Stimulated activated CD8-positive, alpha-beta memory T cell treated with anti-CD3 and anti-CD28 coated beads, Interleukin-12 subunit alpha, Interleukin-12 subunit beta, amount 100 ng/mL, for 1 hour (primary cell): ENCODE data around the gene KCNIP1.

Experiments
- DNase-seq: peaks from one replicate; pipeline ENCODE4 v3.0.0-alpha.2; 2020; ENCODE audit warnings: low read depth

Gene KCNIP1

DNA sequence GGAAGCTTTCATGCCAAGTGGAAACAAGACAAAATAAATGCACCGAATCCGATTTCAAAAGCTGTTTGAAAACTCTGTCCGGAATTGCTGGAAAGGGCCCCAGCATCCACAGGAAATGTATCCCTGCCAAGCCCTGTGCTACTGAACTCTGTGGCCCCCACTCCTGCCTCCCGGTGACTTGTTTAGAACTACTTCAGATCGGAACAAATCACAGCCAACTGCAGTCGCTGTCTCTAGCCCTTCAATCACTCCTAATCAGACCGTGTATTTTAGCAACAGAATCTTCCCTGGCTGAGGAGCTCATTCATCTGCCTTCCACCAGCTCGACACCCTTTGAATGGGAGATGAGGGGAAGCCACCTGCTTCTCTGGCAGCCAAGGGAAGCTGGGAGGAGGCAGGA, 94.1 kb downstream of the KCNIP1 start:
- DNase-seq: no peak

DNA sequence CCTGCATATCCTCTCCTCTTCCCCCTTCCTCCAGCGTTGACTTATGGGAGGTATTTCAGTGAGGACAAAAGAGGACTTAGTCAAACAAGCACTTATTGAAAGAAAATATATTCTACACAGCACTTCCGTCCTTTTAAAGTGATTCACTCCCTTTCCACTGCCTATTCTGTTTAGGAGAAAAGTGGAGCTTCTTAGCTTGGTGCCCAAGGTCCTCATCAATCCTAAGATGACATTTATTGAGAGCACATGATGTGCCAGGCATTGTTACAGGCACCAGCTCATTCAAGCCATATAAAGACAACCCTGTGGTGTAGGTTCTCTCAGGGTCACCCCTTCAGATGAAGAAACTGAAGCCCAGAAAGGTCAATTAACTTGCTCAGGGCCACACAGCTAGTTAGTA, 95.9 kb downstream of the KCNIP1 start:
- no peak for DNase-seq

DNA sequence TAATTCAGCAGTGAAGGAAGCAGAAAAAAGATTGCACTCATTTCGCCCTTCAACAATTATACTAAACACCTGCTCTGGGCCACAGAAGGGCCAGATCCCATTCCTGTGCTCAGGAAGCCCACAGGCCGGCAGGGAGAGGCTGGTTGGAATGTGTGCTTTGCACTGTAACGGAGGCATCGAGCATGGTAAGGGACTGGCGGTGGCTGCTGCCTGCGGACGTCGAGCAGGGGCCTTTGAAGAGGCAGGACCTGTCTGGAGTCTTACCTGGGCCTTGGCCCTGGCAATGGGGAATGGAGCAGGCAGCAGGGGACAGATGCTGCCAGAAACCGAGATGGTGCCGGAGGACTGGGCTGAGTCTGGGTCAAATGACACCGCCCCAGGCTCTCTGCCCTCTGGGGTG, 97.8 kb downstream of the KCNIP1 start:
- no peak for DNase-seq

DNA sequence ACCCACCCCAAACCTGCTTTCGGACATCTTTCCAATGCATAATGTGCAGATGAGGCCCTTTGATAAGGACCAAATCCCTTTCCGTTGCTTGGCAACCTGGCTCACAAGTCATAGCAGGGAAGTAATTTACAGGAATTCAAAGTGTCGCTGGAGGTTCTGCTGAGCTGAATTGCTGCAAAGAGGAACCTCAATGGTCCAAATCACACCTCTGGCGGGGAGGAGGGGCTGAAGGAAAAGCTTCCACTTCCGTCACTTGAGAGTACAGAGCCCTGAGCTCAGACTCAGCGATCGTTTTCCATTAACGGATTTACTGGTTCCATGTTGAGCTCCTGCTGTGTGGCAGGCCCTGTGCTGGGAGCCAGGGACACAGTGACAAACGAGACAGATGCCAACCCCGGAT, 99.3 kb downstream of the KCNIP1 start:
- no peak for DNase-seq

DNA sequence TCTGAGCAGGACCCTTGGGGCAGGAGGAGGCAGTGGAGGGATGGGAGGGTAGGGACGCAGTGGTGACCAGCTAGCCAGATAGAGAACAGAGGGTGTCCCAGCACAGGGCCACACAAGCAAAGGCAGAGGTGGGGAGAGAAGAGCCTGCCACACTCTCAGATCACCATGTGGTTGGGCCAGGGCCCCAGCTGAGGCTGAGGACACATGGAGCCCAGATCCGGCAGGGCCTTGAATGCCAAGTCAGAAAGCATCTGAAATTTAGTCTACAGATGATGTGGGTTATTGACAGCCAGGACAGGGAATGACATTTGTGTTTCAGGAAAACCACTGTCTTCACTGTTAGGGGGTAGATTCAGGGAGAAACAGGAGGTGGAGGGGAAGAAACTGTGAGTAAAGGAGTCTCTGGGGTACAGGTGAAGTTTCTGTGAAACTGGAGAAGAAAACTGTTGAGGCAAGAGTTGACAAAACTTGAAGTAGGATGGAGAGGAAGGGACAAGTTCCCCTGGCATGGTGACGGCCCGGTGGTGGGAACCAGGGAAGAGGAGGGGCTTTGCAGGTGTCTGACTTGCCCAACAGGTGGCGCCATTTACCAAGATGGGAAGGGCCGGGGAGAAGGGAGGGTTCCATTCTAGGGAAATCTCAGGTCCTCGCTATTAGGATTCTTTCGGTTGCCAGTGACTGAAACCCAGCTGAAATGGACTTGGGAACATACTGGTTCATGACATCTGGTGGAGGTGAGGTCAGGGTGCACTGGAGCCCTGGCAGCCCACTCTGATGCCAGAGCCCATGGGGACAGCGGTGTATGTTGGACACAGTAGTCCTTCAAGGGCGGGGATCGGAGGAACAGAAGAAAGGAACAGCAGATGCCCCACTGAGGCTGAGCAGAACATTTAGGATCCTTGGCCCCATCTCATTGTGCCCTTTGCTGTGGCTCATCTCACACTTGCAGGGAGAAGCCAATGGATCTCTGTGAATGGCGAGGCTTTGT, 100.1 kb downstream of the KCNIP1 start:
- DNase-seq: no peak

DNA sequence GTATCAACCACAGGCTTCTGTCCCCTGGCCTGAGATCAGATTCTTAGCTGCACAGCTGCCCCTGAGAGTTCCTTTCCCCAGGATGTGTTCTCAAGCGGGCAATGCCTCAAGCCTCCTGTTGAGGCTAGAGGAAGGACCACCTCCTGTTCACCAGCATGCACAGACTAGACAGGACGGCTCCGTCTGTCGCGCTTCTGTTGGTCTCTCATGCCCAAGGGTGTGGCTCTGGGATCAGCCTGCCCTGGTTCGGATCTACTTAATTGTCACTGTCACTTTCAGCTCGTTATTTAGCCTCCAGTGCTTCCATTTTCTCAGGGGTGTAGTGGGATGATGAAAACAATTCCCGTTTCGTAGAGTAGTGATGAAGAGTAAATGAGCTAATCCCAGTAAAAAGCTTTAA, 103.1 kb downstream of the KCNIP1 start:
- no peak for DNase-seq

DNA sequence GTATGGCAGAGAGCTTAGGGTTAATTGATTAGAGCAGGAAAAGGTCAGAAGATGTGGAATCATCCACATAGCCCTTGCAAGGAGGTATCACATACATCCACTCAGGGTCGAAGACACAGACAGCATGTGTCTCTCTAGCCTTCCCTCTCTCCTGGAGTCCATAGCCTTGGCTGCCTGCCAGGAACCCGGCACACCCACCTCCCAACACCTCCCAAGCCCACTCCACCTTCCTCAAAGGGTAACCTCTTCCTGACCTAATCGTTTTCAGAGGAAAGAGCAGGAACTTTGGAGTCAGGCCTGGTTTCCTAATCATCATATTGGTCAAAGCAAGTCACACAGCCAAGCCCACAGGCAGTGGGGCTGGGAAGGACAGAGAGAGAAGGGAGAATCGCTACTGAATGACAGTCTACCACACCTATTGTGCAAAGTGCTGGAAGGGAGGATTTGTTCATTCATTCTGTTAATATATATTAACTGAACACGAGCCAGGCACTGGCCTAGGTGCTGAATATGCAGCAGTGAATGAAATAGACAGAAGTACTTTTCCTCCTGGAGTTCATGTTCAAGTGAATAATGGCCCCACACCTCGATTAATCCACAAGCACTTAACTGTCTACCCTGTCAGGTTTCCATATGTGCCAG, 107.8 kb downstream of the KCNIP1 start:
- DNase-seq: no peak

DNA sequence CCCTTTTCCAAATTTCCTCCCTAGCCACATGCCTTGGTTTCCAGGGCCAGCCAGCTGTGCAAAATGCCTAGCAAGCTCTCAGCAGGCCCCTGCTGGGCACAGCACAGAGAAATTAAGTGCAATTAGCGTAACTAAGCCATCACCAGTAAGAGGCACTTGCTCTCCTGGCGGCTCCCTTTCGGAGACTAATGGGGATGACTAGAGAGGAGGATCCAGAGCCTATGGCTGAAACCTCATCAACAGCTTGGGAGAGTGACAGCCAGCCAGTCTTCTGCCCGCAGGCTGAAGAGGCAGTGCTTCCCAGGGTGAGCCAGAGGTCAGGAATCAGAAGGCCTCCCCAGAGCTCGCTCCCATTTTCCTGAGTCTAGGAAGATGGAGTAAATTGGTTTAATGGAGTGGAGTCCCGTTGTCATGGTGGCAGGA, 108.4 kb downstream of the KCNIP1 start:
- no peak for DNase-seq

DNA sequence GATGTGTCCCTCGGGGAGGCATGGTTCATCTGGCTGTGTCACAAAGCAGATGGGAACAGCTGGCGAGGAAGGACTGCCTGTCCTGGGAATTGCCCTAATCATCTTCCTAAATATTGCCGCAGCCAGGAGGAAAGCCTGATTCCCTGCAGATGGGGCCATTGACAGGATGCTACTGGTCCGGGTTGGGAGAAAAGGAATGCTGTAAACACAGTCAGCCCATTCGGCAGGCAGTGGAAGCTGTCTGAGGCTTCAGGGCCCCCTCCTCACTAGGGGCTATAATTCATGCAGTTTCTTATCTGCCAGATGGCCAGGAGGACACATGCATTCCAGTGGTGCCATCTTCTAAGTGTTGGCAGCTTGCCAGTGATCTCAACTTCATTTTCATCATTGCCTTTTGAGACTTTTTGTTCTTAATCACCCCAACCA, 110.3 kb downstream of the KCNIP1 start:
- no peak for DNase-seq

DNA sequence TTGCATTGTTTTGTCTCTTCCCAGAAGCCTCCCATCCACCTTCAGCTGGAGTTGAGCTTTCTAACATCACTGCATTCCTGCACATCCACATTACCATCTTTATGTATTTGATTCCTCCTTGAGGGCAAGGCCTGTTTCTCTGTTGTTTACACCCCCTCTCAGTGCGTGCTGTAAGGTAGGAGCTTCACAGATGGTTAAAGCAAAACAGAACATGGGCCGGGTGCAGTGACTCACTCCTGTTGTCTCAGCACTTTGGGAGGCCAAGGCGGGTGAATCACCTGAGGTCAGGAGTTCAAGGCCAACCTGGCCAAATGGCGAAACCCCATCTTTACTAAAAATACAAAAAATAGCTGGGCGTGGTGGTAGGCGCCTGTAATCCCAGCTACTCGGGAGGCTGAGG, 110.9 kb downstream of the KCNIP1 start:
- no peak for DNase-seq

DNA sequence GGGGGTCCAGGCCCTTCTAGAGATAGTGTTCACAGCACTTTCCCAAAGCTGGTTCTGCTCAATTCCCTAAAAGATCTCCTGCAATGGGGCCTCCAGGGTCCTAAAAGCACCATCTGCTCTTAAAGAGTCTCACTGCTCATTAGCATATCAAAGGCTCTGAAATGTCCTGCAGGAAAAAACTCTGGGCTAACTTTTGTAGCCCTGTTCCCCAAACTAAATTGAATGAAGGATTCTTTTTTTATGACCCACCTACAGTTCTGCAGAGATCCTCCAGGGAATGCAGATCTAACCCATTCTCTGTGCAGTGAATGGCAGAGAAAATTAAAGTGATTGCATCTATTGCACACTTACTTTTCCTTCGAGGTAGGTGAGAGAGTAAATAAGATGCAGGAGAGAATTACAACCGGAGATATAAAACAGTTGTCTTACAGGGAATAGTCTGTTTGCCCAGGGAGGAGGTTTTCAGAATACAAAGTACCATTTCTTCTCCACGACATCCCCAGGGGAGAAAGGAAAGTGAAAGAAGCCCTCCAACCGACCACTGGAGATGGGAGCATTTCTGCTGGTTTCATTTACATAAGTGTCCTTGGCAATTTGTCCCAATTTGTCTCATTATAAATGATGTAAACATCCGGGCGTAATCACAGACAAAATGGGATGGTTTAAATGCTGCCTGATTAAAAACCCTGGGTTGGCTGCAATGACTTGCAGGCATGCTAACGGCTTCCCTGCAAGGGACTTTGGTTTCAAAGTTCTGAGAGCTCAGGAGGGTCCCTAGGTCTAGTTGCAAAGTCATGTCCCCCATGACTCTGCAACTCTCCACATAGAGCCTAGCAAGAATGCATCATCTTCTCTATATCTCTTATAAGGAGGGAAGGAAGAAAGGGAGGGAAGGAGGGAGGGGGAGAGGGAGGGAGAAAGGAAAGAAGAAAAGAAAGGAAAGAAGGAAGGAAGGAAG, 114.0 kb downstream of the KCNIP1 start:
- DNase-seq: no peak

DNA sequence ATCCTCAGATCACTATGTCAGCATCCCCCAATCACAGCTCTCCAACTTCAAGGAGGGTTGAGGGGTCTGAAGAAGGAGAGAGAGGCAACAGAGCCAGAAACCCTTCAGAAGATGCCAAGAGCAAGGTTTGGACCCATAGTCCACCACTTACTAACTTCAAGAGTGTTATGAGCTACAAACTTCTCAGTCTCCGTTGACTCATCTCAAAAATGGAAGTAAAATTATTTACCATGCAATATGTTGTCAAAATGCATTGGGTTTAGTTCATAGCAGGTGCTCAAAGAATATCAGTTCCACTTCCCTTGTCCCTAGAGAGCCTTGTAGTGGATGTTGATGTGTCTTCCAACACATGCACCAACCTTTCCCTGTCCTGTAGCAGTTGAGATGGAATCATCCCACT, 116.0 kb downstream of the KCNIP1 start:
- DNase-seq: no peak

DNA sequence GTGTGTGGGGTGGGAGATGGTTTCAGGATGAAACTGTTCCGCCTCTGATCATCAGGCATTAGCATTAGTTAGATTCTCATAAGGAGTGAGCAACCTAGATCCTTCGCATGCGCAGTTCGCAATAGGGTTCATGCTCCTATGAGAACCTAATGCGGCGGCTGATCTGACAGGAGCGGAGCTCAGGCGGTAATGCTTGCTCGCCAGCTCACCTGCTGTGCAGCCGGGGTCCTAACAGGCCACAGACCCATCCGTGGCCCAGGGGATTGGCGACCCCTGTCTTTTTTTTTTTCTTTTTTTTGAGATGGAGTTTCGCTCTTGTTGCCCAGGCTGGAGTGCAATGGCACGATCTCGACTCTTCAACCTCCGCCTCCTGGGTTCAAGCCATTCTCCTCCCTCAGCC, 119.1 kb downstream of the KCNIP1 start:
- no peak for DNase-seq

DNA sequence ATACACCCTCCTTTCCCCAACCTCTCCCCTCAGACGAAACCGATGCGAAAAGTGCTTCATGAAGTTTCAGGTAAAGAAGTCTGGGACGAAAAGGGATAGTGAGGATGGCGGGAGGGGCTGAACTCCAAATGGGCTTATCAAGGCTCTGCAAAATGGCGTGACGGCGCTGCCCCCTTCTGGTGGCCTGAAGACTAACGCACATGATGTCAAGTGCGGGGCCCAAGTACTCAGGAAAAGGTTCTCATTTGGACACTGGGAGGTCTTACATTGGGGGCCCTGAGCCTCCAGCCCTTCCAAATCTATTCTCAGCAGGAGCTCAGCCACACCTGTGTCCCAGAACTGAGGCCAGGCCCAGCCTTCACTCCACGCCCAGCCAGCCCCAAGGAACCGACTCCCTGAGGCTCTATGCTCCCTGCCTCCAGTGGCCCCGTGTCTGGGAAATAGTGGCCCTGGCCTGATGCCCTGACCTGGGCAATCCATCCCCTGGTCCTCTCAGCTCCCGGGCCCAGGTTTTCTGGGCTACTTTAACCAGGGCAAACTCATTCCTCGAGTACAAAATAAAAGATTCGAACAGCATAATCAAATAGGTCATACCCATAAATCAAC, 119.9 kb downstream of the KCNIP1 start:
- no peak for DNase-seq

DNA sequence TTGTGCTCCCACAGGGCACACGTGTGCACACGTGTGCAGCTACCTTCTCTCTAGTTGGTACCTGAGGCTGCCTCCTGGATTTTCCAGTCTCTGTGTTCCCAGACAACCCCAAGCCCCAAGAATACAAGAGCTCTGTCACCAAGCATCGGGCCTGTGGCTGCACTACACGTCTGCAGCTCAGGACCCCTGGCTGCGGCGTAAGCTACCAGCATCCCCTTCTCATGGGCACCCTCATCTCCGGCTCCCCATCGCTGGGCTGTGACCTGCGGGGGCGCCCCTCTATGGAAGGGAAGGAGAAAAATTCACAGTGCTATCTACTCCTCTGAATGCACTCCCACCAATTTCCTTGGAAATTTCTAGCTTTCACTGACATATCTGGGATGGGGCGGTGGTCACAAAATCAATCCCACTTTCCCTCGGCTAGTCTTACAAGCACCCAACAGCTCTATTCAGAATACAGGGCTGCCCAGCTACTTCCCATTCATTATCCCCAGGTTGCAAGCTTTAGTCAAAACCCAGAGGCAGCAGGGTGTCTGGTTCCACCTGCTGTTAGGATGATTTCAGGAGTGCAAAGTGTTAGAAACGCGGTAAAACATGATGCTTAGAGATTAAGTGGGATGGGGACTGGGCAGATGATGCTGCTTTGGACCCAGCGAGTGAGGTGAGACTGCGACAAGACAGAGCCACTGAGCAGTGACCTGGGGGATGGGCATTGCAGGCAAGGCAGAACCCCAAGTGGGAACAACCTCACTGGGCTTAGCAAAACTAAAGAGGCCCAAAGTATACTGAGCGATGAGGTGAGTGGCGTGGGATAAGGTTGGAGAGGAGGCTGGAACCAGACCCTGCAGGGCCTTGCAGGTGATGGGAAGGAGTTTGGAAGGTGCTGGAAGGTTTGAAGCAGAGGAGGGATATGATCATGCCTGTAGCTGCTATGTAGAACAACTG, 121.7 kb downstream of the KCNIP1 start:
- no peak for DNase-seq

DNA sequence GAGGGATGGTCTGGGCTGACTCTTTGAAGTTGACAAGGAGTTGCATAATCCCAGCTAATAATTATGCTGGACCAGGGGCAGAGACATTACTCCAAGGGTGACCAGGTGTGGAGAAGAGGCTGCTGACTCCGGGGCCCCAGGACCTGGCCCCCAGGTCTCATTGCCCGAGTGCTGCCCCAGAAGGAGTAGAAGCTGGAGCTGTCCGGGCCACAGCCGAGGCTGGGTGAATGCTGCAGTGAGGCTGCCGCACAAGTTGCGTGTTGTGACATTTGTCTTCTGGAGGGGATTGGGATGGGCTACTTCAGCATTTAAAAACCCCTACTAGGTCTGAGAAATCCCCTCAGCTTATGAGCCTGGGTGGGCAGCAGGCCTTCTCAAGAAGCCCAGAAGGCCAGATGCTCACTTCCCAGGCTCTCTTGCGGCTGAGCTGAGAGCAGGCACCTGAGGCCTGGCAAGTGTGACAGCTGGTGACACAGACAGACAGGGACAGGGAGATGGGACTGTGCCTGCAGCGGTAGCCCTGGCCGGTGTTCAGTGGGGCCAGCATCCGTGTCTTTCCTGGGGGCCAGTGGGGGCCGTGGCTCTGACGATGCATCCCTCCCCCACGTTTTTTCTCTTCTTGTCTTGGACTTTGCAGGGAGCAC, 122.8 kb downstream of the KCNIP1 start:
- DNase-seq: no peak

DNA sequence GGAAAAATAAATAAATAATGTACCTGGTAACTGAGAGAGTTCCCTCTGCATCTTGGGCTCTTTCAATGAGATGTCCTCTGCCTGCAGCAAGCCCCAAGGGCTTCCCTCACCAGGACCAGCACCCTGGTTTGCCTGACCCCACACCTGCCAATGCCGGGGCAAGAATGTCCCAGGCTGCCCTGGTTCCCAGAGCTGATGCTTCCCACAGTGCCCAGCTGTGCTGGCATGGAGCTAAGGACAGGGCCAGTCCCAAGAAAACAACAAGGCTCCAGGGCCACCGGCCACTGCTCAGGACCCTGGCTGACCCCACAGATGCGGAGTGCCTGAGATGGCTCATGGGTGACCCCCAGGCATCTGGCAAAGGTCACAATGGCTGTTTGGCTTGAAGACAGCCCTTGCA, 123.5 kb downstream of the KCNIP1 start:
- no peak for DNase-seq

DNA sequence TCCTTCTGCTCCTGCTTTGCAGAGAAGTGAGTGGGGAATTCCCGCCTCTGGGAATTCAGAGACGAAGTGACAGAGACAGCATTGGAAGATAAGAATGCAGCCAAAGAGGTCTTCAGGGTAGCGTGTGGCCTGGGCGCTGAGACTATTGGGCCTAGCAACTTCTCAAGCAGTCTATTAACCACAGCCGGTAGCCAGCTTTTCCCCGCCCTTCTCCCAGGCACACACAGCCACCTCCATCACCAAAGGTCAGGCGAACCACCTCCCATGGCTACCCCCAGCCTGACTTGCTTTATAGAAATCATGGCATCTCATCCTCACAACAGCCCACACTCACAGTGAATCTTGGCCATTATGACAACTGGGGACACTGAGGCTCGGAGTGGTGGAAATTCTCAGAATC, 124.2 kb downstream of the KCNIP1 start:
- DNase-seq: no peak

DNA sequence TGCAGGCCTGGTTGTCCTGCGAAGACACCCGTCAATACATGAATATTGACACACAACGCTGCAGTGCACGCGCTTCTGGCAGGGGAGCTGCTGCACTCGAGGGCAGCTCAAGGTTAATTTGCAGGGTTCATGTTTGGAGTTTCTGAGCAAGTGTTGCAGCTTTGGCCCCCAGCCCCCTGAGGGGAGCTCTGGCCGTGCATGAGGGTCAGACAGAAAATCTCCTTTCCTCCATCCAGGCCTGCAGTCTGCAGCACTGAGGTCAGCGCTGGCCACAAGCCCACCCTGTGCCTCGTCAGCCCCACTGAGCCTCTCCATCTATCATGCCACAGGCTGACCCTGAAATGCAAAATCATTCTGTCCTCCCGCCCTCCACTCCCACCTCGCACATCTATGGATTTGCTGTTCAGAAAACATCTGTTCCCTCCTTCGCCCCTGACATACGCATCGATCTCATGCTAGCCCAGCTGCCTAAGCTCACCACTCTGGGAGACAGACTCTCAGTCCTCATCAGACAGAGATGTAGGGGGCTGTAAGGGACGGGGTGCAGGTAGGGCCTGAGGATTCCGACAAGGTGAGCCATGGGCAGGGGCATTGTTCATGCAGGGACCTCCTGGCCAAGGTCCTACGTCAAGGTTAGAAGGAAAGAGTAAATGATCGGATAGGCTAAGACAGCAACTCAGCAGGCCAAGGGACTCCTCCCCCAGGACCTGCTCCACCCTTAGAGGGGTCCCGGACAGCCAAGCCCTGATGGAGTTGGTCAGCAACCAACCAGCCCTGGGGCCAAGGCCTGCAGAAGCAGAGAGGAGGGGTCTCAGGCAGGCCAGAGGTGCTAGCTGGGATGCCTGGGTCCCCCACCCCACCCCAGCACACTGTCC, 125.1 kb downstream of the KCNIP1 start:
- DNase-seq: no peak
